SK-N-MC (cell line): ENCODE measurements around the gene ANKRD44.

Experiments
- EZH2 ChIP-seq: fragments of 200-600 bp; sonication (generic); IDR thresholded peaks from one replicate; pipeline ENCODE4 v1.6.1; 2017; ENCODE audit warnings: antibody characterized with exemption
- FOXP2 ChIP-seq: optimal IDR thresholded peaks from 2 replicates; pipeline ENCODE3; 2011; ENCODE audit warnings: mild to moderate bottlenecking, moderate library complexity; ENCODE audit not compliant: insufficient read depth; ENCODE audit errors: extremely low read length, control extremely low read depth

GRCh38 chr2:197274937-197275336 is 35.6 kb downstream of the ANKRD44 start:
- TF ChIP-seq FOXP2 = no peak
- no peak for TF ChIP-seq EZH2
